Transverse colon (tissue), 4 donors: Measurements from ENCODE around the gene MTHFD2L.

ENCODE experiments used
- CTCF ChIP-seq, 5 experiments: fragments of 200-600 bp in 3 of 5; fragments of 450-650 bp in 2 of 5; sonication (generic) in 3 of 5; IDR thresholded peaks; 1 replicate in 2 of 5; 2 replicates in 3 of 5; pipeline ENCODE4 v1.5.1; 2016 to 2017; ENCODE audit warnings: antibody characterized with exemption in 5 of 5, inconsistent platforms in 3 of 5, mild to moderate bottlenecking in 2 of 5, moderate library complexity in 1 of 5
- EP300 ChIP-seq: sonication (generic); formaldehyde crosslinking; IDR thresholded peaks from one replicate; pipeline ENCODE4 v1.6.1; 2017; ENCODE audit warnings: antibody characterized with exemption, low read depth
- POLR2A ChIP-seq: fragments of 450-650 bp; IDR thresholded peaks from one replicate; pipeline ENCODE4 v1.6.1; 2016; ENCODE audit warnings: antibody characterized with exemption, mild to moderate bottlenecking, moderate library complexity
- POLR2AphosphoS5 ChIP-seq, 3 donors: sonication (generic); formaldehyde crosslinking; IDR thresholded peaks; one replicate each; pipeline ENCODE4 v1.6.1; 2016; ENCODE audit warnings: antibody characterized with exemption in 3 of 3

GRCh38 chr4:74188912-74189311, 31.0 kb downstream of the MTHFD2L start:
- TF ChIP-seq POLR2A (no peak), CTCF (IDR thresholded peaks at IDR 0.05) (no peak), POLR2AphosphoS5 (IDR thresholded peaks at IDR 0.05) (no peak), EP300 (no peak)
